HG02885 (cell line): Measurements from ENCODE around the gene SLC22A7.
"Not testable (repeated sequence)": the region's sequence is repeated elsewhere in the genome, so short reads cannot be mapped to it uniquely, and the experiment has no call there.

Experiments used
- ATAC-seq: cut with Tn5 transposase; IDR thresholded peaks from one replicate; pipeline ENCODE4 v1.9.1; 2021; ENCODE audit warnings: mild to moderate bottlenecking; ENCODE audit not compliant: unreplicated experiment, poor library complexity

The SLC22A7 gene

DNA sequence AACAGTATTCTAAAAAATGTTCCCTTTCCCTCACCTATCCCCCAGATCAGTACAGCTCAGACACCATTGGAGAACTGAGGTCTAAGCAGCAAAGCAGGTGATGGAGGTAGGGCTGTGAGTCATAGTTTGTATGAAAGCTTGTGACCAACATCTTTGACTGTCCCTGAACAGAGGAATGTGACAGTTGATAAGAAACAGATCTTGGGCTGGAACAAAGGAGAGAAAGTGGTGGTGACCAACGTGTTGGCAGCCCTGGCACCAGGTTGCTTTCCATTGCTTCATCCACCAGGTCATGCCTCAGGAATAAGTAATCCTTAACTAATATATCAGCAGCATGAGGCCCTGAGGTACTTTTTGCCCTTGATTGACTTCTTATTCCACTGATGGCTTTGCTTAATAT is 30.5 kb downstream of the SLC22A7 start:
- no peak for ATAC-seq

DNA sequence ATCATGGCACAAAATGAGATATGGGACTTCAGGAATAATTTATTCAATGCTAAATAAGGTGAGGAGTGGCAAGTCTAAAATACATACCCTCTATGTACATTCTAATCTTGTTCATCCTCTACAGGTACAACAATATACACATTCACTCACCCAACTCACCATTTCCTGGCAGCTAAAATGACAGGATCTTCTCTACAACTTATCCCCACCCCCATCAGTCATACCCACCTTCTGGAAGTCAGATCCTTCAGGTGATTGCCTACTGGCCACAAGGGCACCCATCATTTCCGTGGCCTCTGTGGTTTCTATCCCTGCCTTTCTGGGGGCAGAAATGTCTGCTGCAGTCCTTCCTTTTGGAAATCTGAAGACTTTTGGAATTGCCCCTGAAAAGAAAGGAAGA is 33.4 kb downstream of the SLC22A7 start:
- ATAC-seq: no peak

DNA sequence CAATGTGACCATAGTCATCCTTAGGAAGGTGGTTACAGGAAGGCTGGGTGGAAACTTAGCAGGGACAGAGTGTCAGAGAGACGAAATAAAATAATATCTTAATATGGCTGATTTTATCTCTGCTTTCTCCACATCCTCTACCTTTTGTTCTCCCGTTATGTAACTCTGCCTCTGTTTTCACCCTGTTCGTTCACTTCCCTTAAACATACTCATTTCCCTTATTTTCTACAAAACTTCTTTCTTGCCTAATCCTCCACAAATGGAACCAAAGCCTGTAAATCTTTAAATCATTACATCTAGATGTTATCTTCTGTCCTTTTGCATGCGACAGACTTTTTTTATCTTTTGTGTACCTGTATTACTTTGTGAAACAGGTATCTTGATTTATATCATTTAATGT is 33.8 kb downstream of the SLC22A7 start:
- no peak for ATAC-seq

GRCh38 chr6:43334466-43335095 is 36.5 kb downstream of the SLC22A7 start:
- no peak for ATAC-seq

- ATAC-seq: no peak
These were observed 37.4 kb downstream of the SLC22A7 start for GRCh38 chr6:43335469-43335868.

- no peak for ATAC-seq
These were observed 38.3 kb downstream of the SLC22A7 start for GRCh38 chr6:43336382-43336781.

- ATAC-seq: peak; percentile 44
These were observed 40.2 kb downstream of the SLC22A7 start for GRCh38 chr6:43338243-43338642.

DNA sequence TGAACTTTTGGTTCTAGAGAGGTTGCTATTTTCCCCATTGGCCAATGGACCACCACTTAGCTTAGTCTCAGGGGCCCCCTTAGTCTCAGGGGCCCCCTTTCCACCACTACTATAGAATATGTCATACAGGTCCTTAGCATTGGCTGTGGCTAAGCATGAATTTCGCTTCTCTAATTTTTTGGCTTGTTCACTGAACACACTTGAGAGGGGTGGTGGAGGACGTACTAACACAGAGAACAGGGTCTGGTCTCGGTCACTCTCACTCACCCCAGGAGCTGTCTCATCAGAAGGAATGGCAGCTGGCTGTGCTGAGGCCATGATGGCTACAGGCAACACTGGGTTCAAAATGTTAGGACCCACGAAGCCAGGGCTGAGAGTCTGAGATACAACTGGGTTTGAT is 41.1 kb downstream of the SLC22A7 start:
- ATAC-seq: peak; percentile 89

DNA sequence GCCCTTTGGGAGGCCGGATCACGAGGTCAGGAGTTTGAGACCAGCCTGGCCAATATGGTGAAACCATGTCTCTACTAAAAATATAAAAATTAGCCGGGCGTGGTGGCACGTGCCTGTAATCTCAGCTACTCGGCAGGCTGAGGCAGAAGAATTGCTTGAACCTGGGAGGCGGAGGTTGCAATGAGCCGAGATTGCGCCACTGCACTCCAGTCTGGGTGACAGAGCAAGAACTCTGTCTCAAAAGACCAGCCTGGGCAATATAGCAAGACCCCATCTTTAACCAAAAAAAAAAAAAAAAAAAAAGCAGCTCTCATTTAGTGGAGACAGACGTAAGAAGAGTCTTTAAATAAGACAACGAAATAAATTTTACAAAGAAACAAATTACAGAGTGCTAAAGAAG is 48.2 kb downstream of the SLC22A7 start:
- not testable (repeated sequence) for ATAC-seq

- ATAC-seq: no peak
These were observed 49.0 kb downstream of the SLC22A7 start for GRCh38 chr6:43347021-43347420.

GRCh38 chr6:43347444-43347843 is 49.4 kb downstream of the SLC22A7 start:
- ATAC-seq: no peak

- ATAC-seq: not testable (repeated sequence)
These were observed 53.9 kb downstream of the SLC22A7 start for GRCh38 chr6:43351951-43352350.
